GDM1 (cell line): ENCODE results near the gene MBP.

Experiments used
- DNase-seq: peaks from one replicate; lab custom pipeline; 2025; lab: John Stamatoyannopoulos, UW

The MBP gene

GRCh38 chr18:77047803-77048419 is 84.7 kb downstream of the MBP start:
- no peak for DNase-seq

- no peak for DNase-seq
Observed at GRCh38 chr18:77046994-77047393, 85.6 kb downstream of the MBP start.

GRCh38 chr18:77046409-77046808 is 86.2 kb downstream of the MBP start:
- no peak for DNase-seq

GRCh38 chr18:77045677-77046076 is 86.9 kb downstream of the MBP start:
- no peak for DNase-seq

GRCh38 chr18:77044866-77045664 is 87.5 kb downstream of the MBP start:
- no peak for DNase-seq

- DNase-seq: no peak
Observed at GRCh38 chr18:77043541-77044280, 88.9 kb downstream of the MBP start.

- DNase-seq: no peak
Observed at GRCh38 chr18:77042583-77042982, 90.0 kb downstream of the MBP start.

- no peak for DNase-seq
Observed at GRCh38 chr18:77039196-77040130, 93.1 kb downstream of the MBP start.

- no peak for DNase-seq
Observed at GRCh38 chr18:77038182-77038858, 94.3 kb downstream of the MBP start.

- DNase-seq: no peak
Observed at GRCh38 chr18:77037567-77037966, 95.0 kb downstream of the MBP start.

GRCh38 chr18:77035380-77036187 is 97.0 kb downstream of the MBP start:
- no peak for DNase-seq

- no peak for DNase-seq
Observed at GRCh38 chr18:77033575-77033974, 99.0 kb downstream of the MBP start.

- DNase-seq: no peak
Observed at GRCh38 chr18:77032181-77032701, 100.3 kb downstream of the MBP start.

GRCh38 chr18:77031662-77032061 is 100.9 kb downstream of the MBP start:
- no peak for DNase-seq

GRCh38 chr18:77030201-77030600 is 102.4 kb downstream of the MBP start:
- no peak for DNase-seq

- no peak for DNase-seq
Observed at GRCh38 chr18:77025831-77026363, 106.7 kb downstream of the MBP start.

- no peak for DNase-seq
Observed at GRCh38 chr18:77025123-77025522, 107.5 kb downstream of the MBP start.

GRCh38 chr18:77024476-77024875 is 108.1 kb downstream of the MBP start:
- DNase-seq: no peak

GRCh38 chr18:77023102-77023782 is 109.3 kb downstream of the MBP start:
- DNase-seq: no peak
